Peyer's patch (tissue), 4 donors: Measurements from ENCODE around the gene DDX18. TPM values are rescaled to one million over a fixed set of nuclear protein-coding genes. Genes with fewer than 3 reads are reported as not detected.
"Not testable (repeated sequence)": the region's sequence is repeated elsewhere in the genome, so short reads cannot be mapped to it uniquely, and the experiment has no call there.

Source experiments
- DNase-seq, 3 donors: peaks; one replicate each; pipeline ENCODE4 v3.0.0-alpha.2; 2017 to 2019
- H3K27ac ChIP-seq, 4 donors: fragments of 200-600 bp; sonication (generic); one replicate each; pipeline ENCODE4 v1.5.1; 2016 to 2019
- H3K27me3 ChIP-seq, 2 donors: fragments of 200-600 bp; sonication (generic); one replicate each; pipeline ENCODE4 v1.5.1; 2019
- H3K36me3 ChIP-seq, 3 donors: fragments of 200-600 bp; sonication (generic); one replicate each; pipeline ENCODE4 v1.5.1; 2016 to 2019
- H3K4me1 ChIP-seq, 4 donors: fragments of 200-600 bp; sonication (generic); one replicate each; pipeline ENCODE4 v1.5.1; 2016 to 2019
- H3K4me3 ChIP-seq, 4 donors: fragments of 200-600 bp; sonication (generic); 1 replicate in 3 of 4; 2 replicates in 1 of 4; pipeline ENCODE4 v1.5.1; 2016 to 2019; ENCODE audit warnings: mild to moderate bottlenecking in 1 of 4
- H3K9me3 ChIP-seq, 4 donors: fragments of 200-600 bp; sonication (generic); one replicate each; pipeline ENCODE4 v1.5.1; 2016 to 2019; ENCODE audit warnings: mild to moderate bottlenecking in 1 of 4
- CTCF ChIP-seq, 6 experiments: fragments of 450-650 bp in 4 of 6; fragments of 200-600 bp in 2 of 6; sonication (generic) in 1 of 6; IDR thresholded peaks; one replicate each; pipeline ENCODE4 v1.5.1; 2017 to 2019; ENCODE audit warnings: antibody characterized with exemption in 6 of 6, mild to moderate bottlenecking in 3 of 6, moderate library complexity in 1 of 6
- POLR2A ChIP-seq, 2 donors: fragments of 450-650 bp; IDR thresholded peaks; one replicate each; pipeline ENCODE4 v1.5.1; 2017; ENCODE audit warnings: antibody characterized with exemption in 2 of 2, mild to moderate bottlenecking in 2 of 2, moderate library complexity in 2 of 2
- total RNA-seq, 4 donors: library from RNA; depleted of rRNA; stranded (reverse); fragments of >200 nt; gene quantifications; one replicate each; pipeline ENCODE4 v1.1.0, GENCODE V29; 2016

DDX18 gene
- total RNA-seq, 4 donors from 2014 or later, result 23.5 to 48.7 (median 33.5) TPM

GRCh38 chr2:117776888-117777287, 37.6 kb upstream of the DDX18 start:
- TF ChIP-seq POLR2A (IDR thresholded peaks at IDR 0.05) (no peak), CTCF (IDR thresholded peaks at IDR 0.05) (no peak)
- Histone ChIP-seq H3K36me3 (no peaks in the 10 kb centered on the region), H3K27ac (no peak overlapping the region), H3K9me3 (no peaks in the 10 kb centered on the region), H3K27me3 (no peaks in the 10 kb centered on the region), H3K4me3 (no peak overlapping the region), H3K4me1 (no peaks in the 10 kb centered on the region)
- DNase-seq, result no peak

- Histone ChIP-seq H3K36me3 (no peaks in the 10 kb centered on the region), H3K27me3 (no peaks in the 10 kb centered on the region), H3K27ac (no peak overlapping the region), H3K9me3 (peaks cover 0 to 4% (median 0%) of the 10 kb centered on the region in 4 donors), H3K4me3 (no peak overlapping the region), H3K4me1 (no peaks in the 10 kb centered on the region)
- TF ChIP-seq CTCF (IDR thresholded peaks at IDR 0.05), result peak in 5 of 6 experiments; percentile 49 to 61 (median 56)
- no peak for TF ChIP-seq POLR2A (IDR thresholded peaks at IDR 0.05)
- DNase-seq, result peak in 1 of 3 donors; percentile 50
Measured at GRCh38 chr2:117785740-117786139, 28.8 kb upstream of the DDX18 start.

GRCh38 chr2:117786520-117786919, 28.0 kb upstream of the DDX18 start:
- Histone ChIP-seq H3K4me1 (no peaks in the 10 kb centered on the region), H3K27ac (no peak overlapping the region), H3K4me3 (no peak overlapping the region), H3K36me3 (no peaks in the 10 kb centered on the region), H3K9me3 (peaks cover 0 to 4% (median 0%) of the 10 kb centered on the region in 4 donors), H3K27me3 (no peaks in the 10 kb centered on the region)
- no peak for DNase-seq
- no peak for TF ChIP-seq CTCF (IDR thresholded peaks at IDR 0.05)
- TF ChIP-seq POLR2A (IDR thresholded peaks at IDR 0.05), result no peak

GRCh38 chr2:117789505-117789904, 25.0 kb upstream of the DDX18 start:
- DNase-seq, result no peak
- H3K36me3 ChIP-seq, result no peaks in the 10 kb centered on the region
- peaks cover 0 to 4% (median 0%) of the 10 kb centered on the region in 4 donors for H3K9me3 ChIP-seq
- H3K4me3 ChIP-seq, result no peak overlapping the region
- no peaks in the 10 kb centered on the region for H3K27me3 ChIP-seq
- no peak overlapping the region for H3K27ac ChIP-seq
- no peaks in the 10 kb centered on the region for H3K4me1 ChIP-seq
- no peak for TF ChIP-seq CTCF (IDR thresholded peaks at IDR 0.05)
- no peak for TF ChIP-seq POLR2A (IDR thresholded peaks at IDR 0.05)

GRCh38 chr2:117794668-117795067, 19.8 kb upstream of the DDX18 start:
- TF ChIP-seq CTCF (IDR thresholded peaks at IDR 0.05) (no peak), POLR2A (IDR thresholded peaks at IDR 0.05) (no peak)
- H3K4me1 ChIP-seq, result no peaks in the 10 kb centered on the region
- H3K4me3 ChIP-seq, result no peak overlapping the region
- peaks cover 0 to 4% (median 0%) of the 10 kb centered on the region in 4 donors for H3K9me3 ChIP-seq
- H3K27me3 ChIP-seq, result no peaks in the 10 kb centered on the region
- no peaks in the 10 kb centered on the region for H3K36me3 ChIP-seq
- DNase-seq, result no peak
- H3K27ac ChIP-seq, result no peak overlapping the region

GRCh38 chr2:117801826-117802225, 12.7 kb upstream of the DDX18 start:
- Histone ChIP-seq H3K27me3 (no peaks in the 10 kb centered on the region), H3K27ac (no peak overlapping the region), H3K4me3 (no peak overlapping the region), H3K4me1 (no peaks in the 10 kb centered on the region), H3K36me3 (no peaks in the 10 kb centered on the region), H3K9me3 (no peaks in the 10 kb centered on the region)
- no peak for DNase-seq
- no peak for TF ChIP-seq POLR2A (IDR thresholded peaks at IDR 0.05)
- no peak for TF ChIP-seq CTCF (IDR thresholded peaks at IDR 0.05)

- not testable (repeated sequence) for H3K36me3 ChIP-seq, DNase-seq, H3K27me3 ChIP-seq, H3K4me1 ChIP-seq, H3K9me3 ChIP-seq
- Histone ChIP-seq H3K27ac (peak overlapping the region in 1 of 4 donors; percentile 19), H3K4me3 (peak overlapping the region in 2 of 4 donors; percentile 12 to 19)
Measured at GRCh38 chr2:117803644-117804325, 10.7 kb upstream of the DDX18 start.
